Endothelial cell of umbilical vein (primary cell): Measurements from ENCODE around the gene PLEKHG4B. TPM values are rescaled to one million over a fixed set of nuclear protein-coding genes. Genes with fewer than 3 reads are reported as not detected.

Experiments
- BruUV-seq: library from RNA; stranded (reverse); fragments of 400-500 nt; replicated peaks from 2 replicates; lab custom pipeline; 2021; lab: Mats Ljungman, UMichigan
- CTCF ChIA-PET: fragments of 300-600, 350-600 bp; sonication (Branson Sonifier 250); formaldehyde crosslinking; loops from one replicate; lab custom pipeline; 2021; ENCODE audit warnings: antibody characterized with exemption, inconsistent platforms; lab: Charles Lee
- POLR2A ChIA-PET: fragments of 300-600, 350-600 bp; sonication (Branson Sonifier 250); formaldehyde crosslinking; loops from one replicate; lab custom pipeline; 2021; ENCODE audit warnings: antibody characterized with exemption, inconsistent platforms; lab: Charles Lee
- DNase-seq: peaks from one replicate; pipeline ENCODE4 v3.0.0-alpha.2; 2011; ENCODE audit warnings: low read depth, low spot score
- FAIRE-seq: peaks from 2 replicates; lab custom pipeline; 2011; peaks lifted over from hg19 to GRCh38; lab: Jason Lieb, UNC
- H2AFZ ChIP-seq: 2 replicates; pipeline ENCODE4 v1.6.0; 2012; ENCODE audit warnings: low read depth, low read length, control low read depth, inconsistent platforms
- H3K27ac ChIP-seq: 2 replicates; pipeline ENCODE4 v1.5.1; 2011; ENCODE audit warnings: low read depth, mild to moderate bottlenecking, control low read depth, low read length, moderate library complexity; ENCODE audit not compliant: insufficient read depth
- H3K27me3 ChIP-seq, 2 experiments: 2 replicates each; pipeline versions ENCODE4 v1.6.0 to v1.6.1; 2011; ENCODE audit warnings: low read length in 2 of 2, mixed read lengths in 1 of 2; ENCODE audit not compliant: control insufficient read depth in 2 of 2, insufficient read depth in 2 of 2
- H3K36me3 ChIP-seq, 2 experiments: 2 replicates in 1 of 2; 3 replicates in 1 of 2; pipeline ENCODE4 v1.5.1; 2011; ENCODE audit warnings: low read length in 2 of 2, mild to moderate bottlenecking in 1 of 2, moderate library complexity in 1 of 2; ENCODE audit not compliant: control insufficient read depth in 2 of 2, insufficient read depth in 2 of 2; ENCODE audit errors: extremely low read depth in 1 of 2
- H3K4me1 ChIP-seq: 3 replicates; pipeline ENCODE4 v1.5.1; 2011; ENCODE audit warnings: mild to moderate bottlenecking, low read length; ENCODE audit not compliant: control insufficient read depth, insufficient read depth; ENCODE audit errors: extremely low read depth
- H3K4me2 ChIP-seq: 2 replicates; pipeline ENCODE4 v1.6.1; 2011; ENCODE audit warnings: low read length, control low read depth, mixed read lengths; ENCODE audit not compliant: insufficient read depth
- H3K4me3 ChIP-seq, 3 experiments: fragments of 200-600 bp in 1 of 3; sonication (generic), shearing (Covaris generic) in 1 of 3; replicated peaks in 1 of 3; 2 replicates each; pipeline ENCODE4 v1.5.1; 2011 to 2016; ENCODE audit warnings: control low read depth in 3 of 3, low read length in 3 of 3, mild to moderate bottlenecking in 2 of 3, inconsistent platforms in 1 of 3, low read depth in 1 of 3, moderate library complexity in 1 of 3; ENCODE audit not compliant: insufficient read depth in 1 of 3
- H3K79me2 ChIP-seq: 2 replicates; pipeline ENCODE4 v1.6.0; 2012; ENCODE audit warnings: low read length, inconsistent platforms; ENCODE audit not compliant: control insufficient read depth, insufficient read depth
- H3K9ac ChIP-seq: replicated peaks from 2 replicates; pipeline ENCODE3; 2011; ENCODE audit warnings: low read length, control low read depth; ENCODE audit not compliant: insufficient read depth; ENCODE audit errors: extremely low read depth
- H3K9me1 ChIP-seq: replicated peaks from 3 replicates; pipeline ENCODE4 v1.6.0; 2011; ENCODE audit warnings: mild to moderate bottlenecking, low read length; ENCODE audit not compliant: control insufficient read depth, insufficient read depth; ENCODE audit errors: extremely low read depth
- H3K9me3 ChIP-seq: replicated peaks from 2 replicates; pipeline ENCODE4 v1.5.1; 2012; ENCODE audit warnings: low read length, inconsistent platforms; ENCODE audit not compliant: control insufficient read depth, insufficient read depth
- H4K20me1 ChIP-seq: replicated peaks from 2 replicates; pipeline ENCODE3; 2011; ENCODE audit warnings: mild to moderate bottlenecking, low read length; ENCODE audit not compliant: control insufficient read depth, insufficient read depth; ENCODE audit errors: extremely low read depth
- GATA2 ChIP-seq: IDR thresholded peaks from 2 replicates; pipeline ENCODE4 v1.7.0; 2011; ENCODE audit warnings: low read depth, mild to moderate bottlenecking, moderate library complexity, mixed read lengths, low read length; ENCODE audit not compliant: insufficient read length, insufficient read depth
- MAX ChIP-seq: IDR thresholded peaks from 2 replicates; pipeline ENCODE4 v1.6.1; 2011; ENCODE audit not compliant: insufficient read depth, insufficient read length
- MYC ChIP-seq: IDR thresholded peaks from one replicate; pipeline ENCODE4 v1.6.1; 2011; ENCODE audit warnings: mild to moderate bottlenecking, low read depth, low read length
- POLR2A ChIP-seq: IDR thresholded peaks from 2 replicates; pipeline ENCODE4 v1.6.1; 2012; ENCODE audit warnings: low read depth, mild to moderate bottlenecking, control low read depth, low read length
- dilution Hi-C: fragments of 300-500 bp; cut with MboI; formaldehyde crosslinking; loops from one replicate; pipeline ENCODE4 v1.15.0; 2019; ENCODE audit warnings: low sequenced_read_pairs; ENCODE audit not compliant: extremely low pct_ligation_motif_present
- intact Hi-C: fragments of 100-400 bp; cut with micrococcal nuclease; formaldehyde crosslinking; loops from one replicate; pipeline ENCODE4 v1.10.0; 2022
- polyA plus RNA-seq, 4 experiments: library from polyadenylated mRNA; depleted of rRNA in 3 of 4; stranded (reverse) in 3 of 4; unstranded in 1 of 4; fragments of >200 nt; gene quantifications; 2 replicates each; pipeline versions ENCODE4 v1.2.1 to v1.2.3, GENCODE V29; 2011 to 2012; ENCODE audit warnings: missing spikeins in 1 of 4
- total RNA-seq: library from RNA; stranded (reverse); gene quantifications from 2 replicates; pipeline ENCODE4 v1.2.3, GENCODE V29; 2021
- TF ChIP-seq, protein P1 (sequence below), 2 donors: IDR thresholded peaks; 1 replicate in 1 of 2; 2 replicates in 1 of 2; pipeline ENCODE4 v1.5.1; 2011; ENCODE audit warnings: low read length in 2 of 2, mild to moderate bottlenecking in 2 of 2, moderate library complexity in 2 of 2, control low read depth in 1 of 2, inconsistent platforms in 1 of 2, low read depth in 1 of 2; ENCODE audit not compliant: insufficient read depth in 1 of 2; ENCODE audit errors: extremely low read depth in 1 of 2

PLEKHG4B gene
- total and polyA plus RNA-seq, 2 donors (not counting 3 experiments of a cell fraction or from before 2014, with no cell fraction given), result not detected

- Histone ChIP-seq H3K9ac (no peak overlapping the region), H3K4me1 (no peaks in the 10 kb centered on the region), H3K79me2 (no peaks in the 10 kb centered on the region), H2AFZ (no peak overlapping the region), H4K20me1 (no peaks in the 10 kb centered on the region), H3K27ac (no peak overlapping the region), H3K4me3 (no peak overlapping the region), H3K9me1 (no peaks in the 10 kb centered on the region), H3K9me3 (no peaks in the 10 kb centered on the region), H3K4me2 (no peak overlapping the region), H3K27me3 (no peaks in the 10 kb centered on the region), H3K36me3 (no peaks in the 10 kb centered on the region)
- dilution Hi-C loops, result no loop called here
- intact Hi-C loops, result no loop called here
- TF ChIP-seq, protein P1, sequence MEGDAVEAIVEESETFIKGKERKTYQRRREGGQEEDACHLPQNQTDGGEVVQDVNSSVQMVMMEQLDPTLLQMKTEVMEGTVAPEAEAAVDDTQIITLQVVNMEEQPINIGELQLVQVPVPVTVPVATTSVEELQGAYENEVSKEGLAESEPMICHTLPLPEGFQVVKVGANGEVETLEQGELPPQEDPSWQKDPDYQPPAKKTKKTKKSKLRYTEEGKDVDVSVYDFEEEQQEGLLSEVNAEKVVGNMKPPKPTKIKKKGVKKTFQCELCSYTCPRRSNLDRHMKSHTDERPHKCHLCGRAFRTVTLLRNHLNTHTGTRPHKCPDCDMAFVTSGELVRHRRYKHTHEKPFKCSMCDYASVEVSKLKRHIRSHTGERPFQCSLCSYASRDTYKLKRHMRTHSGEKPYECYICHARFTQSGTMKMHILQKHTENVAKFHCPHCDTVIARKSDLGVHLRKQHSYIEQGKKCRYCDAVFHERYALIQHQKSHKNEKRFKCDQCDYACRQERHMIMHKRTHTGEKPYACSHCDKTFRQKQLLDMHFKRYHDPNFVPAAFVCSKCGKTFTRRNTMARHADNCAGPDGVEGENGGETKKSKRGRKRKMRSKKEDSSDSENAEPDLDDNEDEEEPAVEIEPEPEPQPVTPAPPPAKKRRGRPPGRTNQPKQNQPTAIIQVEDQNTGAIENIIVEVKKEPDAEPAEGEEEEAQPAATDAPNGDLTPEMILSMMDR (IDR thresholded peaks at IDR 0.05; ENCODE audit: extremely low read depth in 1 of 2, insufficient read depth in 1 of 2, low read depth in 1 of 2, low read length in 2 of 2), result no peak
- TF ChIP-seq GATA2 (no peak), POLR2A (no peak), MYC (no peak), MAX (no peak)
- DNase-seq, result no peak
- POLR2A ChIA-PET, result no interaction called here
- FAIRE-seq, result no peak
- BruUV-seq, result no TSS peak
- CTCF ChIA-PET, result no interaction called here
Observed at GRCh38 chr5:158807-159447, 67.0 kb downstream of the PLEKHG4B start.
